SK-N-SH (cell line): ENCODE measurements around the gene RAB19.

ENCODE experiments used
- JUND ChIP-seq: IDR thresholded peaks from 2 replicates; pipeline ENCODE4 v1.4.0; 2012
- NFIC ChIP-seq: IDR thresholded peaks from 2 replicates; pipeline ENCODE4 v1.4.0; 2012; ENCODE audit warnings: borderline replicate concordance
- TCF12 ChIP-seq: IDR thresholded peaks from 2 replicates; pipeline ENCODE4 v1.4.0; 2012

- no peak for TF ChIP-seq JUND
- TF ChIP-seq NFIC = no peak
- TF ChIP-seq TCF12 = no peak
These were observed 17.7 kb downstream of the RAB19 start for GRCh38 chr7:140421521-140421920.
